Neural cell (in vitro differentiated cells): Measurements from ENCODE around the gene ARFGAP1. TPM values are rescaled to one million over a fixed set of nuclear protein-coding genes. Genes with fewer than 3 reads are reported as not detected.
A peak's percentile ranks its signal among the peaks of the same experiment; 100 is the strongest.

Source experiments
- H2AFZ ChIP-seq: fragments of 200-600, 300-800 bp; sonication (generic), shearing (Covaris generic); 2 replicates; pipeline ENCODE4 v1.6.0; 2014; ENCODE audit warnings: low read depth, mild to moderate bottlenecking, antibody characterized with exemption, low read length, moderate library complexity
- H3F3A ChIP-seq: fragments of 200-600 bp; shearing (Covaris generic); 2 replicates; pipeline ENCODE4 v1.6.1; 2016; ENCODE audit warnings: mild to moderate bottlenecking, moderate library complexity, mixed read lengths, antibody characterized with exemption, low read length; ENCODE audit not compliant: insufficient read depth, poor library complexity, severe bottlenecking
- H3K27ac ChIP-seq: fragments of 200-600, 300-800 bp; sonication (generic), shearing (Covaris generic); 2 replicates; pipeline ENCODE4 v1.5.1; 2014; ENCODE audit warnings: mild to moderate bottlenecking, low read length, moderate library complexity
- H3K27me3 ChIP-seq: fragments of 300-800, 200-600 bp; sonication (generic), shearing (Covaris generic); 2 replicates; pipeline ENCODE4 v1.6.0; 2014; ENCODE audit warnings: mild to moderate bottlenecking, low read depth, low read length, moderate library complexity; ENCODE audit not compliant: insufficient read depth
- H3K36me3 ChIP-seq: fragments of 300-800, 200-600 bp; sonication (generic), shearing (Covaris generic); 2 replicates; pipeline ENCODE4 v1.5.1; 2014; ENCODE audit warnings: mild to moderate bottlenecking, antibody characterized with exemption, low read length, moderate library complexity; ENCODE audit not compliant: insufficient read depth
- H3K4me2 ChIP-seq: fragments of 300-800, 200-600 bp; sonication (generic), shearing (Covaris generic); 2 replicates; pipeline ENCODE4 v1.6.0; 2014; ENCODE audit warnings: mild to moderate bottlenecking, low read length
- H3K4me3 ChIP-seq: fragments of 300-800, 200-600 bp; sonication (generic), shearing (Covaris generic); 2 replicates; pipeline ENCODE4 v1.5.1; 2014; ENCODE audit warnings: mild to moderate bottlenecking, low read length, moderate library complexity
- H3K79me2 ChIP-seq: fragments of 200-600 bp; shearing (Covaris generic); replicated peaks from 2 replicates; pipeline ENCODE4 v1.6.0; 2014; ENCODE audit warnings: mild to moderate bottlenecking, low read length, moderate library complexity; ENCODE audit not compliant: insufficient read depth
- H3K9ac ChIP-seq: fragments of 300-800, 200-600 bp; sonication (generic), shearing (Covaris generic); 2 replicates; pipeline ENCODE4 v1.6.1; 2016; ENCODE audit warnings: mild to moderate bottlenecking, low read length, mixed read lengths
- H3K9me2 ChIP-seq: fragments of 200-600 bp; shearing (Covaris generic); 2 replicates; pipeline ENCODE4 v1.6.1; 2016; ENCODE audit warnings: mild to moderate bottlenecking, low read length, mixed read lengths; ENCODE audit not compliant: insufficient read depth
- H3K9me3 ChIP-seq: fragments of 200-600, 300-800 bp; sonication (generic), shearing (Covaris generic); 2 replicates; pipeline ENCODE4 v1.6.1; 2016; ENCODE audit warnings: mild to moderate bottlenecking, mixed run types, low read length, moderate library complexity, mixed read lengths
- H4K20me1 ChIP-seq: fragments of 200-600 bp; shearing (Covaris generic); 2 replicates; pipeline ENCODE4 v1.6.1; 2016; ENCODE audit warnings: mild to moderate bottlenecking, mixed run types; ENCODE audit not compliant: insufficient read depth
- EP300 ChIP-seq: fragments of 450-650 bp; conservative IDR thresholded peaks from 2 replicates; pipeline ENCODE4 v1.6.1; 2014; ENCODE audit warnings: antibody characterized with exemption, mild to moderate bottlenecking, moderate library complexity; ENCODE audit not compliant: poor library complexity, severe bottlenecking
- EZH2 ChIP-seq: fragments of 200-600, 300-800 bp; shearing (Covaris generic), sonication (generic); IDR thresholded peaks from 2 replicates; pipeline ENCODE4 v1.6.1; 2014; ENCODE audit warnings: antibody characterized with exemption, low read length, borderline replicate concordance, mild to moderate bottlenecking; ENCODE audit not compliant: insufficient read depth, poor library complexity, severe bottlenecking
- MXI1 ChIP-seq: fragments of 450-650 bp; conservative IDR thresholded peaks from 2 replicates; pipeline ENCODE4 v1.6.1; 2014; ENCODE audit warnings: antibody characterized with exemption, mild to moderate bottlenecking; ENCODE audit not compliant: poor library complexity, severe bottlenecking
- POLR2AphosphoS5 ChIP-seq: IDR thresholded peaks from 2 replicates; pipeline ENCODE4 v1.6.1; 2012
- RAD21 ChIP-seq: fragments of 450-650 bp; conservative IDR thresholded peaks from 2 replicates; pipeline ENCODE4 v1.6.1; 2014; ENCODE audit warnings: antibody characterized with exemption, mild to moderate bottlenecking, moderate library complexity
- SMC3 ChIP-seq: fragments of 450-650 bp; conservative IDR thresholded peaks from 2 replicates; pipeline ENCODE4 v1.6.1; 2014; ENCODE audit warnings: antibody characterized with exemption, mild to moderate bottlenecking, moderate library complexity; ENCODE audit not compliant: poor library complexity
- TAF1 ChIP-seq: IDR thresholded peaks from 2 replicates; pipeline ENCODE4 v1.6.1; 2012; ENCODE audit warnings: low read depth
- polyA plus RNA-seq: library from polyadenylated mRNA; depleted of rRNA; stranded (reverse); fragments of >200 nt; gene quantifications from 2 replicates; pipeline ENCODE4 v1.2.3, GENCODE V29; 2014
- TF ChIP-seq, protein P1 (sequence below): IDR thresholded peaks from 2 replicates; pipeline ENCODE4 v1.6.1; 2012; ENCODE audit warnings: borderline replicate concordance
- TF ChIP-seq, protein P2 (sequence below): fragments of 450-650 bp; IDR thresholded peaks from 2 replicates; pipeline ENCODE4 v1.5.1; 2014; ENCODE audit warnings: antibody characterized with exemption, mild to moderate bottlenecking, moderate library complexity; ENCODE audit not compliant: poor library complexity, severe bottlenecking

The ARFGAP1 gene
- polyA plus RNA-seq, 1 donor from 2014 or later = 70.2 TPM

DNA sequence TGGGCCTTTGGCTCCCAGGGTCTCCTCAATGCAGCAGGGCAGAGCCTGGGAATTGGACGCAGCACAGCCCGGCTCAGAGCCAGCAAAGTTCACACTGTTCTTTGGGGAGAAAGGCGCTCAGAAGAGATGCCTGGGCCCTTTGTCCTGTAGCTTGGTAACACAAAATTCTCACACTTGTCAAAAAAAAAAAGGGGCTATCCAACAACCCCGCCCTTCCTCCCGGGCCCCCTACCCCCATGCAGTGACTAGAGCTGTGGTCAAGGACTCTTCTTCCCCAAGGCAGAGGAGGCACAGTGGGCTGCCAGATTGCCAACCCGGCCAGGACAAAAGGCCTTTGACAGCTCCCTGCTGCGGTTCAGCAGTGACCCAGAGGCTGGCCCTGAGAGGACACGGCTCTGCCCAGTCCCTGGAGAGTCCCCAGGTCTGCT lies 20.3 kb upstream of the ARFGAP1 start:
- Histone ChIP-seq H3K9me2 (no peaks in the 10 kb centered on the region), H3K9me3 (no peaks in the 10 kb centered on the region), H3K36me3 (no peaks in the 10 kb centered on the region), H3F3A (no peaks in the 10 kb centered on the region), H3K79me2 (peaks cover 16% of the 10 kb centered on the region), H3K4me2 (no peak overlapping the region), H3K9ac (no peak overlapping the region), H3K27ac (no peak overlapping the region), H4K20me1 (no peaks in the 10 kb centered on the region), H3K27me3 (peaks cover 19% of the 10 kb centered on the region), H2AFZ (no peak overlapping the region), H3K4me3 (no peak overlapping the region)
- TF ChIP-seq EP300 (no peak), TAF1 (no peak)

DNA sequence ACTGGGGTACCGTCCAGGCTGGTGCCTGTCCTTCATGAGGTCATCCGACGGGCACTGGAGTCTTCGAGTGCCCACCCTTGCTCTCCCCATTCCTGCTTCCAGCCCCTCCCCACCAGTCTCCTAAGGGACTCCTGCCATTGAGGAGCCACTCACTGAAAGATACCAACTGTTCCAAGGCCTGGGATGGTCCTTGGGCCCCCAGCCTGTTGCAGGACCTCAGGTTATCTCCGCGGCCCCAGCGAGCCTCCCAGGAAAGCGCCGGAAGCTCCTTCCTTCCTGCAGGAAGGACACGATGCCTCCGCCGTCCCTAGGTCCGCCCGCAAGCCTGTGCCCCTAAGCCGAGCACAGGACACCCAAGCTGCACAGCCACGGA lies 19.6 kb upstream of the ARFGAP1 start:
- no peak overlapping the region for H3K4me2 ChIP-seq
- H3K9me2 ChIP-seq = no peaks in the 10 kb centered on the region
- TF ChIP-seq MXI1 (no peak), POLR2AphosphoS5 (no peak), RAD21 (no peak), EZH2 (no peak), TAF1 (no peak)
- TF ChIP-seq, protein P1, sequence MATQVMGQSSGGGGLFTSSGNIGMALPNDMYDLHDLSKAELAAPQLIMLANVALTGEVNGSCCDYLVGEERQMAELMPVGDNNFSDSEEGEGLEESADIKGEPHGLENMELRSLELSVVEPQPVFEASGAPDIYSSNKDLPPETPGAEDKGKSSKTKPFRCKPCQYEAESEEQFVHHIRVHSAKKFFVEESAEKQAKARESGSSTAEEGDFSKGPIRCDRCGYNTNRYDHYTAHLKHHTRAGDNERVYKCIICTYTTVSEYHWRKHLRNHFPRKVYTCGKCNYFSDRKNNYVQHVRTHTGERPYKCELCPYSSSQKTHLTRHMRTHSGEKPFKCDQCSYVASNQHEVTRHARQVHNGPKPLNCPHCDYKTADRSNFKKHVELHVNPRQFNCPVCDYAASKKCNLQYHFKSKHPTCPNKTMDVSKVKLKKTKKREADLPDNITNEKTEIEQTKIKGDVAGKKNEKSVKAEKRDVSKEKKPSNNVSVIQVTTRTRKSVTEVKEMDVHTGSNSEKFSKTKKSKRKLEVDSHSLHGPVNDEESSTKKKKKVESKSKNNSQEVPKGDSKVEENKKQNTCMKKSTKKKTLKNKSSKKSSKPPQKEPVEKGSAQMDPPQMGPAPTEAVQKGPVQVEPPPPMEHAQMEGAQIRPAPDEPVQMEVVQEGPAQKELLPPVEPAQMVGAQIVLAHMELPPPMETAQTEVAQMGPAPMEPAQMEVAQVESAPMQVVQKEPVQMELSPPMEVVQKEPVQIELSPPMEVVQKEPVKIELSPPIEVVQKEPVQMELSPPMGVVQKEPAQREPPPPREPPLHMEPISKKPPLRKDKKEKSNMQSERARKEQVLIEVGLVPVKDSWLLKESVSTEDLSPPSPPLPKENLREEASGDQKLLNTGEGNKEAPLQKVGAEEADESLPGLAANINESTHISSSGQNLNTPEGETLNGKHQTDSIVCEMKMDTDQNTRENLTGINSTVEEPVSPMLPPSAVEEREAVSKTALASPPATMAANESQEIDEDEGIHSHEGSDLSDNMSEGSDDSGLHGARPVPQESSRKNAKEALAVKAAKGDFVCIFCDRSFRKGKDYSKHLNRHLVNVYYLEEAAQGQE = no peak
- H2AFZ ChIP-seq = no peak overlapping the region
- H3K9me3 ChIP-seq = no peaks in the 10 kb centered on the region
- peaks cover 19% of the 10 kb centered on the region for H3K27me3 ChIP-seq
- H4K20me1 ChIP-seq = no peaks in the 10 kb centered on the region
- H3K36me3 ChIP-seq = no peaks in the 10 kb centered on the region
- H3F3A ChIP-seq = no peaks in the 10 kb centered on the region
- H3K79me2 ChIP-seq = peaks cover 16% of the 10 kb centered on the region
- no peak overlapping the region for H3K27ac ChIP-seq
- H3K9ac ChIP-seq = peak overlapping the region; percentile 23
- peak overlapping the region; percentile 60 for H3K4me3 ChIP-seq

DNA sequence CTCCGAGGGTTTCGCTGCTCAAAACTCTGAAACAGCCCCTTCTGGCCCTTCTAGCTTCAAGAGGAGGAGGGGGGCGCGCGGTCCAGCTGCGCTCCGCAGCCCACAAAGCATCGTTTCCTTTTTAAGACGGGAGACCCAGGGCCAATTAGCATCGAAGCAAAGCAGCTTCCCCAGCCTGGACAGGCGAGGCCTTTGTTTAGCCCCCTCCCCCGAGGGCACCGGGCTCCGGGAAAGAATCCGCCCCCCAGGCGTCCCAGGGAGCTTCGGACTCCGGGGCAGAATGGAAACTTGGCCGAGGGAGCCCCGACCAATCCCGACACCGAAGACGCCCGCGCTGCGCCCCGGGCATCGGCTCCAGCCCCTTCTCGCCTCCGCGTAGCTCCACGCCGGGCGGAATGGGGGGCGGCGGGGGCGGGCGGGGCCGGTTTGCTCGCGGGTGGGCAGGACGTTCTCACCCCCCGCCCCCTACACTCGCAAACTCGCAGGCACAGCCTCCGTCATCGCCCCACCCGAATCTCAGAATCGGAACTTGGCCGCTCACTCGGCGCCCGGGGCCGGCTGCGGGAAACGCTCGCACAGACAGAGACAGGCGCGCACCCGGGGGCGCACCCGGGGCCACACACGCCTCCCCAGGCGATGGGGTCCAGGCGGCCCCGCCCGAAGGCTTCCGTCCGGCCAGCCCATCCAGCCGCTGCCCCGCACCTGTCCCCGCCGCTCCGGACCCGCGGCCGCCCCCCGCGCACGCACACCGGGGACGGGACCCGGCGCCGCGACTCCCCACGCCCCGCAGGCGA lies 19.0 kb upstream of the ARFGAP1 start:
- Histone ChIP-seq H3K4me2 (no peak overlapping the region), H3K4me3 (peak overlapping the region; percentile 60), H3K9me2 (no peaks in the 10 kb centered on the region), H3K27me3 (peaks cover 19% of the 10 kb centered on the region), H3K9me3 (no peaks in the 10 kb centered on the region), H3K79me2 (peaks cover 16% of the 10 kb centered on the region), H4K20me1 (no peaks in the 10 kb centered on the region), H3K27ac (no peak overlapping the region), H3K9ac (peak overlapping the region; percentile 47), H2AFZ (no peak overlapping the region), H3K36me3 (no peaks in the 10 kb centered on the region), H3F3A (no peaks in the 10 kb centered on the region)
- TF ChIP-seq POLR2AphosphoS5 = no peak
- no peak for TF ChIP-seq EP300
- no peak for TF ChIP-seq TAF1
- no peak for TF ChIP-seq SMC3
- TF ChIP-seq, protein P1 = no peak
- TF ChIP-seq MXI1 = peak; percentile 25
- TF ChIP-seq EZH2 = no peak
- TF ChIP-seq, protein P2, sequence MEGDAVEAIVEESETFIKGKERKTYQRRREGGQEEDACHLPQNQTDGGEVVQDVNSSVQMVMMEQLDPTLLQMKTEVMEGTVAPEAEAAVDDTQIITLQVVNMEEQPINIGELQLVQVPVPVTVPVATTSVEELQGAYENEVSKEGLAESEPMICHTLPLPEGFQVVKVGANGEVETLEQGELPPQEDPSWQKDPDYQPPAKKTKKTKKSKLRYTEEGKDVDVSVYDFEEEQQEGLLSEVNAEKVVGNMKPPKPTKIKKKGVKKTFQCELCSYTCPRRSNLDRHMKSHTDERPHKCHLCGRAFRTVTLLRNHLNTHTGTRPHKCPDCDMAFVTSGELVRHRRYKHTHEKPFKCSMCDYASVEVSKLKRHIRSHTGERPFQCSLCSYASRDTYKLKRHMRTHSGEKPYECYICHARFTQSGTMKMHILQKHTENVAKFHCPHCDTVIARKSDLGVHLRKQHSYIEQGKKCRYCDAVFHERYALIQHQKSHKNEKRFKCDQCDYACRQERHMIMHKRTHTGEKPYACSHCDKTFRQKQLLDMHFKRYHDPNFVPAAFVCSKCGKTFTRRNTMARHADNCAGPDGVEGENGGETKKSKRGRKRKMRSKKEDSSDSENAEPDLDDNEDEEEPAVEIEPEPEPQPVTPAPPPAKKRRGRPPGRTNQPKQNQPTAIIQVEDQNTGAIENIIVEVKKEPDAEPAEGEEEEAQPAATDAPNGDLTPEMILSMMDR = no peak
